ENCODE measurements around the gene RAD51B.
A peak's percentile ranks its signal among the peaks of the same experiment; 100 is the strongest.

GRCh38 chr14:68459480-68460136 lies 640.0 kb downstream of the RAD51B start:
- no peak for TF ChIP-seq CTCF (IDR thresholded peaks at IDR 0.05)
- no peak for TF ChIP-seq POLR2A (IDR thresholded peaks at IDR 0.05)
- peak in 1 of 2 donors; percentile 11 for TF ChIP-seq EP300 (IDR thresholded peaks at IDR 0.05)

Data from tibial nerve (tissue), 4 donors.